HL-60 (cell line): ENCODE results near the gene LTB4R.
"Not testable (repeated sequence)": the region's sequence is repeated elsewhere in the genome, so short reads cannot be mapped to it uniquely, and the experiment has no call there.

Experiments used
- DNase-seq, 2 experiments: peaks; one replicate each; pipeline ENCODE4 v3.0.0-alpha.2; 2010 to 2020; ENCODE audit warnings: low read depth in 1 of 2, low spot score in 1 of 2
- H3K27ac ChIP-seq: fragments of 250-450 bp; sonication (Bioruptor Pico); replicated peaks from 2 replicates; pipeline ENCODE4 v1.5.1; 2020; ENCODE audit warnings: mild to moderate bottlenecking, moderate library complexity
- H3K27me3 ChIP-seq: fragments of 250-450 bp; sonication (Bioruptor Pico); 2 replicates; pipeline ENCODE4 v1.5.1; 2021; ENCODE audit warnings: mild to moderate bottlenecking, moderate library complexity; ENCODE audit not compliant: insufficient read depth, poor library complexity, severe bottlenecking
- H3K4me3 ChIP-seq: replicated peaks from 2 replicates; pipeline ENCODE4 v1.5.1; 2011; ENCODE audit warnings: mild to moderate bottlenecking, control low read depth, low read length; ENCODE audit not compliant: insufficient read depth
- GABPA ChIP-seq: IDR thresholded peaks from 2 replicates; pipeline ENCODE4 v1.6.1; 2012; ENCODE audit warnings: low read depth
- POLR2AphosphoS5 ChIP-seq: IDR thresholded peaks from 2 replicates; pipeline ENCODE4 v1.6.1; 2012; ENCODE audit warnings: low read depth
- SPI1 ChIP-seq: IDR thresholded peaks from 2 replicates; pipeline ENCODE4 v1.6.1; 2012; ENCODE audit warnings: low read depth, mild to moderate bottlenecking, borderline replicate concordance
- TF ChIP-seq, protein P1 (sequence below): IDR thresholded peaks from one replicate; pipeline ENCODE4 v1.5.1; 2011; ENCODE audit warnings: low read length, control low read depth, inconsistent platforms; ENCODE audit not compliant: insufficient read depth
- TF ChIP-seq, protein P2 (sequence below): IDR thresholded peaks from 2 replicates; pipeline ENCODE4 v1.6.1; 2012; ENCODE audit warnings: low read depth; ENCODE audit not compliant: insufficient replicate concordance

Gene LTB4R

DNA sequence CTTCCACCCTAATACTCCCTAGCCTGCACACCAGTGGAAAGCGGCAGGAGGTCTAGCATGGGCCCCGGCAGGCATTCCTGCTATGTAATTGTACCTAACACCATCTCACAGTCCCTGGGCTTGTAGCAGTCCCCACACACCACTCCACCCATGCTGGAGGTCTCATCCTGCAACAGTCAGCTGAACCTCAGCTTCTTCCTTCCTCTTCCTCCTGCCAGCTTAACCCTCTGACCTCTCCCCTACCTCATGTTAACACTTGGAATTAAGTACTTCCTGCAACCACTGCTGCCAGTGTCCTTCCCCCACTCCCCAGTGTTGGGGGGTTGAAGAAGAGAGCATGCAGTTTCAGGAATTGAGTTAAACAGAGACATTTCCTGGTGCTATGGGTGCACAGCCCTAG lies 16.0 kb downstream of the LTB4R start:
- TF ChIP-seq GABPA: no peak
- peak; percentile 69 for TF ChIP-seq POLR2AphosphoS5
- Histone ChIP-seq H3K4me3 (no peak overlapping the region), H3K27ac (peak overlapping the region; percentile 59), H3K27me3 (no peaks in the 10 kb centered on the region)
- DNase-seq: peak; percentile 72 to 74

DNA sequence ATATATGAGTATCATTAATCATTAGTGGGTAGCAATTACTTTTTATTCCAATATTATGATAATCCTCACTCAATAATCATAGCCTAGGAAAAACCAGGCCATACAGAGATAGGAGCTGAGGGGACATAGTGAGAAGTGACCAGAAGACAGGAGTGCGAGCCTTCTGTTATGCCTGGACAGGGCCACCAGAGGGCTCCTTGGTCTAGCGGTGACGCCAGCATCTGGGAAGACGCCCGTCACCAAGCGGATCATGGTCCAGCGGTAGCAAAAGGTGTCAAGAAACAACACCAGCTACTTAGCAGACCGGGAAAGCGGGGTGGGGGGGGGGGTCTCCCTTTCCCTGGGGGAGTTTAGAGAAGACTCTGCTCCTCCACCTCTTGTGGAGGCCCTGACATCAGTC lies 16.6 kb downstream of the LTB4R start:
- H3K27me3 ChIP-seq, H3K4me3 ChIP-seq: not testable (repeated sequence)
- peak overlapping the region; percentile 59 for H3K27ac ChIP-seq
- peak in 1 of 2 experiments; percentile 51 for DNase-seq

DNA sequence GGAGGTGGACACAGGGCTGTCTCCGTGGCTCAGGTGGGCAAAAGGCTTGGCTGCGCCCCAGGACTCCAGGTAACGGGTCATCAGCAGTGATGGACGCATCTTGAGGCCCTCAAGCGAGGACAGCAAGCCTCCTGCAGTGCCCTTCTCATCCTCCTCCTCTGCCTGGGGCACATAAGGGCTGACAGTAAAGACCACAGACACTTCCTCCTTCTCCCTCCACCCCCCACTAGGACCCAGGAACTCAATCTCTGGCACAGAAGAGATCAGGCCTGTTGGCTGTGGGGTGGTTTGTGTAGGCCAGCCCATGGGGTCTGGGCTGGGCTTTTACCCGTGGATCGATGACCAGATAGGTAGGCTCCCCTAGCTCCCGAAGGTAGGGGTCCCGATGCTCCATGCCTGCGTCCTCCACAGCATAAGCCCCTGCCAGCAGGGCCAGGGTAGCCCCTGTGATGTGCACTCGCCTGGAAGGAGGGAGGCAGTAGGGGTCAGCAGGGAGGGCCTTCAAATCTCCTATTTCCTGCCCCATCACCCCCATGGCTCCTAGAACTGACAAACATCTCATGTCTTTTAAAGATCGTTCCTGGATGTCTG lies 17.9 kb downstream of the LTB4R start:
- H3K27ac ChIP-seq: peak overlapping the region; percentile 61
- H3K27me3 ChIP-seq: peaks cover 2% of the 10 kb centered on the region
- H3K4me3 ChIP-seq: no peak overlapping the region
- DNase-seq: peak in 1 of 2 experiments; percentile 77
- peak; percentile 85 for TF ChIP-seq SPI1
- TF ChIP-seq POLR2AphosphoS5: no peak

DNA sequence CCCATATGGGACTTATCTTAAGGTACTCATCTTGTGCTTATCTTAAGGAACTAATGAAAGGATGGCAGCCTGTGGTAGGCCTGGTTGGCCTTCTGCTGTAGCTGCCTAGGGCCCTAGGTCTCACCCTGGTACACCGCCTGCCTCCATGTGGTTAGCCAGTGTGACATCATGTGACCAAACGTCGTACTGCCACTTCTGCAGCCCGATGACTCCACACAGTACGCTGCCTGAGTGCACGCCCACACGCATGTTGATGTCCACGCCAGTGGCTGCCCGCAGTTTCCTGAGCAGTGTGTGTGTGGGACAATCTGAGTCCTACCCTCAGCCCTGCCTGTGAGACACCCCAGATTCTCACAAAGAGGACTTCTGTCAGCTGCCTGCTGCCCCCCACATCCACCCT lies 18.4 kb downstream of the LTB4R start:
- Histone ChIP-seq H3K4me3 (no peak overlapping the region), H3K27ac (peak overlapping the region; percentile 61), H3K27me3 (peaks cover 6% of the 10 kb centered on the region)
- DNase-seq: peak; percentile 80 to 96
- TF ChIP-seq, protein P1, sequence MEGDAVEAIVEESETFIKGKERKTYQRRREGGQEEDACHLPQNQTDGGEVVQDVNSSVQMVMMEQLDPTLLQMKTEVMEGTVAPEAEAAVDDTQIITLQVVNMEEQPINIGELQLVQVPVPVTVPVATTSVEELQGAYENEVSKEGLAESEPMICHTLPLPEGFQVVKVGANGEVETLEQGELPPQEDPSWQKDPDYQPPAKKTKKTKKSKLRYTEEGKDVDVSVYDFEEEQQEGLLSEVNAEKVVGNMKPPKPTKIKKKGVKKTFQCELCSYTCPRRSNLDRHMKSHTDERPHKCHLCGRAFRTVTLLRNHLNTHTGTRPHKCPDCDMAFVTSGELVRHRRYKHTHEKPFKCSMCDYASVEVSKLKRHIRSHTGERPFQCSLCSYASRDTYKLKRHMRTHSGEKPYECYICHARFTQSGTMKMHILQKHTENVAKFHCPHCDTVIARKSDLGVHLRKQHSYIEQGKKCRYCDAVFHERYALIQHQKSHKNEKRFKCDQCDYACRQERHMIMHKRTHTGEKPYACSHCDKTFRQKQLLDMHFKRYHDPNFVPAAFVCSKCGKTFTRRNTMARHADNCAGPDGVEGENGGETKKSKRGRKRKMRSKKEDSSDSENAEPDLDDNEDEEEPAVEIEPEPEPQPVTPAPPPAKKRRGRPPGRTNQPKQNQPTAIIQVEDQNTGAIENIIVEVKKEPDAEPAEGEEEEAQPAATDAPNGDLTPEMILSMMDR: no peak
- TF ChIP-seq POLR2AphosphoS5 (peak; percentile 67; the same call in 1 of the 2 replicates), GABPA (no peak)
- TF ChIP-seq, protein P2, sequence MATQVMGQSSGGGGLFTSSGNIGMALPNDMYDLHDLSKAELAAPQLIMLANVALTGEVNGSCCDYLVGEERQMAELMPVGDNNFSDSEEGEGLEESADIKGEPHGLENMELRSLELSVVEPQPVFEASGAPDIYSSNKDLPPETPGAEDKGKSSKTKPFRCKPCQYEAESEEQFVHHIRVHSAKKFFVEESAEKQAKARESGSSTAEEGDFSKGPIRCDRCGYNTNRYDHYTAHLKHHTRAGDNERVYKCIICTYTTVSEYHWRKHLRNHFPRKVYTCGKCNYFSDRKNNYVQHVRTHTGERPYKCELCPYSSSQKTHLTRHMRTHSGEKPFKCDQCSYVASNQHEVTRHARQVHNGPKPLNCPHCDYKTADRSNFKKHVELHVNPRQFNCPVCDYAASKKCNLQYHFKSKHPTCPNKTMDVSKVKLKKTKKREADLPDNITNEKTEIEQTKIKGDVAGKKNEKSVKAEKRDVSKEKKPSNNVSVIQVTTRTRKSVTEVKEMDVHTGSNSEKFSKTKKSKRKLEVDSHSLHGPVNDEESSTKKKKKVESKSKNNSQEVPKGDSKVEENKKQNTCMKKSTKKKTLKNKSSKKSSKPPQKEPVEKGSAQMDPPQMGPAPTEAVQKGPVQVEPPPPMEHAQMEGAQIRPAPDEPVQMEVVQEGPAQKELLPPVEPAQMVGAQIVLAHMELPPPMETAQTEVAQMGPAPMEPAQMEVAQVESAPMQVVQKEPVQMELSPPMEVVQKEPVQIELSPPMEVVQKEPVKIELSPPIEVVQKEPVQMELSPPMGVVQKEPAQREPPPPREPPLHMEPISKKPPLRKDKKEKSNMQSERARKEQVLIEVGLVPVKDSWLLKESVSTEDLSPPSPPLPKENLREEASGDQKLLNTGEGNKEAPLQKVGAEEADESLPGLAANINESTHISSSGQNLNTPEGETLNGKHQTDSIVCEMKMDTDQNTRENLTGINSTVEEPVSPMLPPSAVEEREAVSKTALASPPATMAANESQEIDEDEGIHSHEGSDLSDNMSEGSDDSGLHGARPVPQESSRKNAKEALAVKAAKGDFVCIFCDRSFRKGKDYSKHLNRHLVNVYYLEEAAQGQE: no peak

DNA sequence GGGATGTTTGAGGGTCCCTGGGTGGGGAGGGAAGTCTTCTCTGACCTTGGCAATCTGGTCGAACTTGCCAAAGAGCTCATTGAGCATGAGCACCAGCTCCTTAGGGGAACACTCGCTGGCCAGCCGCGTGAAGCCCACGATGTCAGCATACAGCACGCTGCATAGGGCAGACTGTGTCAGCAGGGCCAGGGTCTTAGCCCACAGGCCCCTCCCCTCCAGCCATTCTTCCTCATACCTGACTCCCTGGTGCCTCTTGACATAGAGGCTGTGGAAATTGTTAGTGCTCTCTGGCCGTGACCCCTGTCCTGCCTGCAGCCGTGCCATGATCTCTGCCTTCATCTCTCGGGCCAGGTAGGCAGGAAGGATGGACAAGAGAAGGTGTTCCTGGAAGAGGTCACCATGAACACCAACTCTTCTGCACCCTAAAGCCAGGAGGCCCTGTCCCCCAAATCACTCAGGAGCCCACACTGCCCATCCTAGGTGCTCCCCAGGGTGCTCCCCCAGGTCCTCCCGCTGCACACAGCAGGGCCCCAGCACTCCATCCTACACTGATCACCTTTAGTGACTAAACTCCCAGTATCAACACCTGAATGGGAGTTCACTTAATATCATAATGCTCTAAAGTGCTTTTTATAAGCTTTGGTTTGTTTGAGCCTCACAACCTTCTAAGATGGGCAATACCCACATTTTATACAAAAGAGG lies 19.8 kb downstream of the LTB4R start:
- TF ChIP-seq, protein P2: no peak
- TF ChIP-seq, protein P1: no peak
- no peak for TF ChIP-seq GABPA
- no peak for TF ChIP-seq POLR2AphosphoS5
- no peak for TF ChIP-seq SPI1
- Histone ChIP-seq H3K27me3 (peaks cover 10% of the 10 kb centered on the region), H3K4me3 (no peak overlapping the region), H3K27ac (no peak overlapping the region)
- no peak for DNase-seq
